GM12874 (cell line): Measurements from ENCODE around the gene APAF1.

Experiments used
- TF ChIP-seq, protein P1 (sequence below): IDR thresholded peaks from 2 replicates; pipeline ENCODE4 v1.5.1; 2011; ENCODE audit warnings: low read depth, mild to moderate bottlenecking, control low read depth, low read length, moderate library complexity; ENCODE audit not compliant: insufficient read depth

The APAF1 gene

GRCh38 chr12:98678236-98678945 lies 33.3 kb downstream of the APAF1 start:
- TF ChIP-seq, protein P1, sequence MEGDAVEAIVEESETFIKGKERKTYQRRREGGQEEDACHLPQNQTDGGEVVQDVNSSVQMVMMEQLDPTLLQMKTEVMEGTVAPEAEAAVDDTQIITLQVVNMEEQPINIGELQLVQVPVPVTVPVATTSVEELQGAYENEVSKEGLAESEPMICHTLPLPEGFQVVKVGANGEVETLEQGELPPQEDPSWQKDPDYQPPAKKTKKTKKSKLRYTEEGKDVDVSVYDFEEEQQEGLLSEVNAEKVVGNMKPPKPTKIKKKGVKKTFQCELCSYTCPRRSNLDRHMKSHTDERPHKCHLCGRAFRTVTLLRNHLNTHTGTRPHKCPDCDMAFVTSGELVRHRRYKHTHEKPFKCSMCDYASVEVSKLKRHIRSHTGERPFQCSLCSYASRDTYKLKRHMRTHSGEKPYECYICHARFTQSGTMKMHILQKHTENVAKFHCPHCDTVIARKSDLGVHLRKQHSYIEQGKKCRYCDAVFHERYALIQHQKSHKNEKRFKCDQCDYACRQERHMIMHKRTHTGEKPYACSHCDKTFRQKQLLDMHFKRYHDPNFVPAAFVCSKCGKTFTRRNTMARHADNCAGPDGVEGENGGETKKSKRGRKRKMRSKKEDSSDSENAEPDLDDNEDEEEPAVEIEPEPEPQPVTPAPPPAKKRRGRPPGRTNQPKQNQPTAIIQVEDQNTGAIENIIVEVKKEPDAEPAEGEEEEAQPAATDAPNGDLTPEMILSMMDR: no peak

DNA sequence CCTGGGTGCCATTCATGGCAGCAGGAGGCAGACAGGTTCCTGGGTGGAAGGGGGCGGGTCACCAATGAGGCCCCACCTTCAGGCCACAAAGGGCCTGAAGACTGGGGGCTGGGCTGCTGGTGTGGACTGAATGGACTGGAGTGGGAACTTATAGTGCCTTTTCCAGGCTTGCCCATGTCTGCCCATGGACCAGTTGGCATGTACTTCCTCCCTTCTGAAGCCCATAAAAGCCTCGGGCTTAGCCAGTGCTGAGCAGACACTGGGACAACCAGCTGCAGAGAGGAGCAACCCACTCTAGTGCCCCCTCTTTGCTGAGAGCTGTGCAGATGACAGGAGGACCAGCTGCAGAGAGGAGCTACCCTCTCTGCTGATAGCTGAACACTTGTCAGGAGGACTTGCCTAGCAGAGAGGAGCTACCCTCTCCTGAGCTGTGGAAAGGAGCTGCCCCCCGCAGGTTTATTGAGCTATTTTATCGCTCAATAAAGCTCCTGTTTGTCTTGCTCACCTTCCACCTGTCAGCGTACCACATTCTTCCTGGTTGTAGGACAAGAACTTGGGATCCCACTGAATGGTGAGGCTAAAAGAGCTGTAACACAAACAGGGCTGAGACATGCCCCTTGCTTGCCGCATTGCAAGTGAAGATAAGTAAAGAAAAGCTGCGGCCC lies 34.0 kb downstream of the APAF1 start:
- TF ChIP-seq, protein P1: no peak

DNA sequence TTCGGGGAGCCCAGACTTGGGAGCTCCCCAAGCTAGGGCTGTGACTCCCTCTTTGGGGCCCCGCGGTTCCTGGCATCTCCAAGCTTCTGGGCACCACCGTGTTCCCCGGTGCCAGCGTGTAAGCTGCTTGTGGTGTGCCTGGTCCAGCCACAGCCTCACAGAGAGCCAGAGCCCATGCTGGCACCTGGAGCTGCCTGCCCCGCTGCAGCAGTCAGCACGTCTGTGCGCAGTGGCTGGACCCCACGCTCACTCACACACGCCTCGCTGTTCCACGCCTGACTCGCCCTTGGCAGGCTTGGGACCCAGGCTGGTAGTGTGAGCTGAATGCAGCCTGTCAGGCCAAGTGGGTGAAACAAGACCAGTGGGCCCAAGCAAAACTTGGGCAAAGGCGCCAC lies 34.5 kb downstream of the APAF1 start:
- TF ChIP-seq, protein P1: no peak

DNA sequence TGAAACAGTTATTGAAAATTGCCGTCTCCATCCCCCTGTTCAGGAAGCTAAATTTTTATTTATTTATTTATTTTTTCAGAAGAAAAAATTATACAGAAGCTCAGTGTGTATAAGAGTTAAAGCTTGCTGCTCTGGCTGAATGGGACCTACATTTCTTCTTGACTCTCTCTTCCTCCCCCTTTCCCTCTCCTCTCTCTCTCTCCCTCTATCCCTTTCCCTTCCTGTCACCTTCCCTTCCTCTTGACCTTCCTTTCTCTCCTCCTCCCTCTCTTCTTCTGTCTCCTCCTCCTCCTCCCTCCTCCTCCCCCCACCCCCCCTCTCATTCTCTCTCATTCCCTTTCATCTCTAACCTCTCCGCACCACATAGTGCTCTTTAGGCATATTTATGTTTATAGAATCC lies 39.1 kb downstream of the APAF1 start:
- TF ChIP-seq, protein P1: no peak

GRCh38 chr12:98686603-98687002 lies 41.5 kb downstream of the APAF1 start:
- TF ChIP-seq, protein P1: no peak

GRCh38 chr12:98691351-98691750 lies 46.3 kb downstream of the APAF1 start:
- TF ChIP-seq, protein P1: no peak

GRCh38 chr12:98696036-98696646 lies 51.1 kb downstream of the APAF1 start:
- TF ChIP-seq, protein P1: no peak
